ENCODE measurements around the gene ARMC6.

DNA sequence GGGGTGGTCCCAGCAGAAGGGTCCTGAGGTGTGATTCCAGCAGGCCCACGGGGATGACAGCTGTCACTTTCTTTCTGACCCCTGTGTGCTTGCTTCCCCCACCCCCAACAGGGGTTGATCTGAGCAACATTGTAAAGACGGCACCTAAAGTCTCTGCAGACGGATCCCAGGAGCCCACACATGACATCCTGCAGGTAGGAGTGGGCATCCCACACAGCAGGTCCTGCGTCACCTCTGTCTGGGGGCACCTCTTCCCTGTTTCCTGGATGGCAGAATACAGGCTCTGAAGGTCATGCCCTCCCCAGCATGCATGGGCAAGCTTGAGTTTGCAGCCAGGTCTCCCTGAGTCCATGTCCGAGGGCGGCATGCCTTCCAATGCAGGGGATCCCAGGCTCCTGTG is 10.5 kb downstream of the ARMC6 start:
- no peak for TF ChIP-seq ZNF484 (CRISPR knock-in tag; IDR thresholded peaks at IDR 0.05; ENCODE audit: borderline replicate concordance, low read depth)
- TF ChIP-seq, protein P1, sequence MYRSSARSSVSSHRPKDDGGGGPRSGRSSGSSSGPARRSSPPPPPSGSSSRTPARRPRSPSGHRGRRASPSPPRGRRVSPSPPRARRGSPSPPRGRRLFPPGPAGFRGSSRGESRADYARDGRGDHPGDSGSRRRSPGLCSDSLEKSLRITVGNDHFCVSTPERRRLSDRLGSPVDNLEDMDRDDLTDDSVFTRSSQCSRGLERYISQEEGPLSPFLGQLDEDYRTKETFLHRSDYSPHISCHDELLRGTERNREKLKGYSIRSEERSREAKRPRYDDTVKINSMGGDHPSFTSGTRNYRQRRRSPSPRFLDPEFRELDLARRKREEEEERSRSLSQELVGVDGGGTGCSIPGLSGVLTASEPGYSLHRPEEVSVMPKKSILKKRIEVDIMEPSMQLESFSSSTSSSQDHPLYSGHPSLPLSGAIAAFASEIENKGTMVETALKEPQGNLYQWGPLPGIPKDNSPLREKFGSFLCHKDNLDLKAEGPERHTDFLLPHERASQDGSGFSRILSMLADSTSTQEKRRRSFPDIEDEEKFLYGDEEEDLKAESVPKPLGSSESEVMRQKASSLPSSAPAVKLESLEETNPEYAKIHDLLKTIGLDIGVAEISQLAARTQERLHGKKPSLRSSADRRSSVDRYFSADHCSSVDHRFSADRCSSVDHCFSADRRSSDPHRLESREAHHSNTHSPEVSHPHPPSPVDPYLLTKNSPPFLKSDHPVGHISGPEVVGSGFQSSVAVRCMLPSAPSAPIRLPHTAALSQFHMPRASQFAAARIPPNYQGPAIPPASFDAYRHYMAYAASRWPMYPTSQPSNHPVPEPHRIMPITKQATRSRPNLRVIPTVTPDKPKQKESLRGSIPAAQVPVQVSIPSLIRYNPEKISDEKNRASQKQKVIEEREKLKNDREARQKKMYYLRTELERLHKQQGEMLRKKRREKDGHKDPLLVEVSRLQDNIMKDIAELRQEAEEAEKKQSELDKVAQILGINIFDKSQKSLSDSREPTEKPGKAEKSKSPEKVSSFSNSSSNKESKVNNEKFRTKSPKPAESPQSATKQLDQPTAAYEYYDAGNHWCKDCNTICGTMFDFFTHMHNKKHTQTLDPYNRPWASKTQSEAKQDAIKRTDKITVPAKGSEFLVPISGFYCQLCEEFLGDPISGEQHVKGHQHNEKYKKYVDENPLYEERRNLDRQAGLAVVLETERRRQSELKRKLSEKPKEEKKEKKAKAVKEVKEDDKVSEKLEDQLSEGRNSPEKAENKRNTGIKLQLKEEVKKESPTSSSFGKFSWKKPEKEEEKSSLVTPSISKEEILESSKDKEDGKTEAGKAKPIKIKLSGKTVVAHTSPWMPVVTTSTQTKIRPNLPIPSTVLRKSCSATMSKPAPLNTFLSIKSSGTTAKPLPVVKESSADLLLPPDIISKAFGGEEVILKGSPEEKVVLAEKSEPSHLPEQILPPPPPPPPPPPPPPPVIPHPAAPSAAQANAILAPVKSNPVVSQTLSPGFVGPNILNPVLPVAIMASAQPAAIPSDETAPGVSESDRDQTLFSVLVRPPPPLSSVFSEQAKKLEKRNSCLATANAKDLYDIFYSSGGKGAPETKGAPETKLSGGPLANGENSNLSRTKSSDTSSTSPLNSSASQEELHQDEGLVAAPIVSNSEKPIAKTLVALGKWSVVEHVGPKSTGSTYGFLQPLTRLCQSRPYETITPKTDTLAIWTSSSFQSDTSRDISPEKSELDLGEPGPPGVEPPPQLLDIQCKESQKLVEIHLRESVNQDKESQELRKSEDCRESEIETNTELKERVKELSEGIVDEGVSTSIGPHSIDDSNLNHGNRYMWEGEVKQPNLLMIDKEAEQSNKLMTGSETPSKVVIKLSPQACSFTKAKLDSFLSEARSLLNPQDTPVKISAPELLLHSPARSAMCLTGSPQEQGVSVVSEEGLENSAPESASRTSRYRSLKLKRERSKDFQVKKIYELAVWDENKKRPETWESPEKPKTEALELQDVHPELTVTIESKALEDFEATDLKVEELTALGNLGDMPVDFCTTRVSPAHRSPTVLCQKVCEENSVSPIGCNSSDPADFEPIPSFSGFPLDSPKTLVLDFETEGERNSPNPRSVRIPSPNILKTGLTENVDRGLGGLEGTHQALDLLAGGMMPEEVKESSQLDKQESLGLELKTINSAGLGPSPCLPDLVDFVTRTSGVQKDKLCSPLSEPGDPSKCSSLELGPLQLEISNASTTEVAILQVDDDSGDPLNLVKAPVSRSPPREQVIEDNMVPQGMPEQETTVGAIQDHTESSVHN (CRISPR knock-in tag; IDR thresholded peaks at IDR 0.05) = no peak
- TF ChIP-seq ZNF557 (CRISPR knock-in tag; IDR thresholded peaks at IDR 0.05) = no peak
- TF ChIP-seq MED8 (CRISPR knock-in tag; IDR thresholded peaks at IDR 0.05; ENCODE audit: insufficient replicate concordance) = no peak
- TF ChIP-seq ZNF670 (CRISPR knock-in tag; IDR thresholded peaks at IDR 0.05; ENCODE audit: borderline replicate concordance) = no peak
- TF ChIP-seq, protein P2, sequence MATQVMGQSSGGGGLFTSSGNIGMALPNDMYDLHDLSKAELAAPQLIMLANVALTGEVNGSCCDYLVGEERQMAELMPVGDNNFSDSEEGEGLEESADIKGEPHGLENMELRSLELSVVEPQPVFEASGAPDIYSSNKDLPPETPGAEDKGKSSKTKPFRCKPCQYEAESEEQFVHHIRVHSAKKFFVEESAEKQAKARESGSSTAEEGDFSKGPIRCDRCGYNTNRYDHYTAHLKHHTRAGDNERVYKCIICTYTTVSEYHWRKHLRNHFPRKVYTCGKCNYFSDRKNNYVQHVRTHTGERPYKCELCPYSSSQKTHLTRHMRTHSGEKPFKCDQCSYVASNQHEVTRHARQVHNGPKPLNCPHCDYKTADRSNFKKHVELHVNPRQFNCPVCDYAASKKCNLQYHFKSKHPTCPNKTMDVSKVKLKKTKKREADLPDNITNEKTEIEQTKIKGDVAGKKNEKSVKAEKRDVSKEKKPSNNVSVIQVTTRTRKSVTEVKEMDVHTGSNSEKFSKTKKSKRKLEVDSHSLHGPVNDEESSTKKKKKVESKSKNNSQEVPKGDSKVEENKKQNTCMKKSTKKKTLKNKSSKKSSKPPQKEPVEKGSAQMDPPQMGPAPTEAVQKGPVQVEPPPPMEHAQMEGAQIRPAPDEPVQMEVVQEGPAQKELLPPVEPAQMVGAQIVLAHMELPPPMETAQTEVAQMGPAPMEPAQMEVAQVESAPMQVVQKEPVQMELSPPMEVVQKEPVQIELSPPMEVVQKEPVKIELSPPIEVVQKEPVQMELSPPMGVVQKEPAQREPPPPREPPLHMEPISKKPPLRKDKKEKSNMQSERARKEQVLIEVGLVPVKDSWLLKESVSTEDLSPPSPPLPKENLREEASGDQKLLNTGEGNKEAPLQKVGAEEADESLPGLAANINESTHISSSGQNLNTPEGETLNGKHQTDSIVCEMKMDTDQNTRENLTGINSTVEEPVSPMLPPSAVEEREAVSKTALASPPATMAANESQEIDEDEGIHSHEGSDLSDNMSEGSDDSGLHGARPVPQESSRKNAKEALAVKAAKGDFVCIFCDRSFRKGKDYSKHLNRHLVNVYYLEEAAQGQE (IDR thresholded peaks at IDR 0.05; ENCODE audit: borderline replicate concordance in 1 of 2, low read depth in 1 of 2, low read length in 2 of 2) = no peak
- no peak for TF ChIP-seq SOX5 (CRISPR knock-in tag; IDR thresholded peaks at IDR 0.05; ENCODE audit: borderline replicate concordance)

Measured in HepG2 (cell line).